ENCODE data around the gene FOXA1.

The FOXA1 gene

DNA sequence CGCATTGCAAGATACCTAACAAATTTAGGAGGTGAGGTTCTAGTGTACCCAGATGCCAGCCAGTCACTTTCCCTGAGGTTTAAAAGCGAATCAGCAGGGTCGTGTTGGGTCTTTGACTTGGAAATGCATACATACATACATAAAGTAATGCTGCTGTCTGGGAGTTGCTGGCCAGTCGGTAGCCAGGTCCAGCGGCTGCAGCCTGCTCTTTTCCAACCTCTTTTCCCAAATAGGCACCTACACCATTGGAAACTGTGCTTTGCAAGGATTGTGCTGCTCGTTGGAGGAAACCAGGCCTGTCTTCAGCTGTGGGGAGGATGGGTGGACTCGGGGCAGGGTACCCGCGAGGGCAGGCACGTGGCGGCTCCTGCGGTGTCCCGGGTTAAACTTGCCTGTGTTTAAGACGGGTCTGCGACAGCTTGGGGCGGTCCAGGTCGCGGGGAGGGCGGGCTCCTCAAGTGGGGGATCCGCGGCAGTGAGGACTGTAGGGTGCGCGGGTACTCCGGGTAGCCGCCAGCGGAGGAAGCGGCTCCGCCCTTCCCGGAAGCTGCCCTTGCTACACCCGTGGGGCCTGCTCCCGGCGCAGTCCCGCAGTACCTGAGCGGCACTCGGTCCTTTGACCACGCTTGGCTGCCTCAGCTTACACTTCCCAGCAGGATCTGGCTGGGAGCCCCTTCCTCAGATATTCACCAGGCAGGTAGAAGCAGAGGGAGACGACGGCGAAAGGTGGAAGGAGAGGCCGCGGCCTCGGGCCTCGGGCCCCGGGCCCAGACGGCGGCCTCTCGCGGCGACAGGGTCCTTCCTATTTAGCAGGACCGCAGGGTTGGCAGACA lies 3.1 kb upstream of the FOXA1 start:
- intact Hi-C loops (cut with micrococcal nuclease) = no loop called here
- H3K27ac Mint-ChIP-seq = no peak overlapping the region
- no peak overlapping the region for H3K4me3 Mint-ChIP-seq
- no peaks in the 10 kb centered on the region for H3K36me3 Mint-ChIP-seq (ENCODE audit: low read depth)
- H3K27me3 Mint-ChIP-seq = peaks cover 90% of the 10 kb centered on the region
- H3K4me1 Mint-ChIP-seq (ENCODE audit: low read depth) = peaks cover 24% of the 10 kb centered on the region
- H3K9me3 Mint-ChIP-seq = no peaks in the 10 kb centered on the region

DNA sequence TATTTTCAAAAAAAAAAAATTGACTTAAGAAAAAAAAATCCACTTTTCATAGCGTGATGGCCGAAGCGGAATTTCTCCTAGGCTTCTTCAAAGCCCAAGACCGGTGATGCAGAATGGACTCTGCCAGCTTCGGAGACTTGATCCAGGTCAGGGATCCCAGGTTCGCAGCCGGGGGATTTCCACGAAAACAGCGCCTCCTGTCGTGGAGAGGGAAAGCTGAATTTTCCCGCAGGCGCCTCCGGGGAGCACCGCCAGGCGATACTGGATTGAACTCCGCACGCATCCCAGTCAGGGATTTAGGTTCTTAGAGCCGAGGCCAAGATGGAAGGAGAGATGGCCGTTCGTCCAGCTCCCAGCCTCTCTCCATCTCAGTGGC lies 2.5 kb upstream of the FOXA1 start:
- H3K9me3 Mint-ChIP-seq = no peaks in the 10 kb centered on the region
- no peaks in the 10 kb centered on the region for H3K36me3 Mint-ChIP-seq (ENCODE audit: low read depth)
- intact Hi-C loops (cut with micrococcal nuclease) = no loop called here
- H3K4me3 Mint-ChIP-seq = no peak overlapping the region
- peaks cover 24% of the 10 kb centered on the region for H3K4me1 Mint-ChIP-seq (ENCODE audit: low read depth)
- no peak overlapping the region for H3K27ac Mint-ChIP-seq
- H3K27me3 Mint-ChIP-seq = peaks cover 90% of the 10 kb centered on the region

DNA sequence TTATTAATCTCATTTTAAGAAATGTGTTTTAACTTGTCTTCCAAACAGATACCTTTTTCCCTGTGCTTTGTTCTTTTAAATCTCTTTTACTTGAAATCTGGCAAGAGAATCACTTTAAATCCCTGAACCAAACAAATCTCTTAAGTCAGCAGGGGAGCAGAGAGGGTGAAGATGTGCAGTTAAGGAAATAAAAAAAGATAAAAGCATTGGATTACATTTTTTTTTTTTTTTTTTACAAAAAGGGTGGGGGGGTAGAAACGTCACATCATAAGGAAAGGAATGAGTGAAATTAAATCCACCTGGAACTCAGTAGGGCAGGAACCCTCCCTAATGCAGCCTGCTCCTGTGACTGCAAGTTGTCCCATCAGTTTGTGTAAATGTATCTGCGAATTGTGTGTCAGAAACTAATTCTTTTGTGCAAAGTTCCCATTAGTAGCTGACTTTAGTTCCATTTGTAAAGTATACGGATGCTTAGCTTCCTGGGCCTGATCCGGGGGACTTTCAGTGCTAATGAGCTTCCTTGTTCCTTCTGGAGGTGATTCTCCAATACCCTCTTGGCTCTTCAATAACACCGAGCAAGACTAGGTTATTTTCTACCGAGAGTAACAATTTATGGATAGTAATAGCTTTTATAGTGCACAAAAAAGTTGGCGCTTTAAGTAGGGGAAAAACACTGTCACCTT lies 1.9 kb upstream of the FOXA1 start:
- no peak overlapping the region for H3K4me3 Mint-ChIP-seq
- peaks cover 92% of the 10 kb centered on the region for H3K27me3 Mint-ChIP-seq
- H3K27ac Mint-ChIP-seq = no peak overlapping the region
- H3K36me3 Mint-ChIP-seq (ENCODE audit: low read depth) = no peaks in the 10 kb centered on the region
- no peaks in the 10 kb centered on the region for H3K9me3 Mint-ChIP-seq
- intact Hi-C loops (cut with micrococcal nuclease) = no loop called here
- H3K4me1 Mint-ChIP-seq (ENCODE audit: low read depth) = peaks cover 24% of the 10 kb centered on the region

DNA sequence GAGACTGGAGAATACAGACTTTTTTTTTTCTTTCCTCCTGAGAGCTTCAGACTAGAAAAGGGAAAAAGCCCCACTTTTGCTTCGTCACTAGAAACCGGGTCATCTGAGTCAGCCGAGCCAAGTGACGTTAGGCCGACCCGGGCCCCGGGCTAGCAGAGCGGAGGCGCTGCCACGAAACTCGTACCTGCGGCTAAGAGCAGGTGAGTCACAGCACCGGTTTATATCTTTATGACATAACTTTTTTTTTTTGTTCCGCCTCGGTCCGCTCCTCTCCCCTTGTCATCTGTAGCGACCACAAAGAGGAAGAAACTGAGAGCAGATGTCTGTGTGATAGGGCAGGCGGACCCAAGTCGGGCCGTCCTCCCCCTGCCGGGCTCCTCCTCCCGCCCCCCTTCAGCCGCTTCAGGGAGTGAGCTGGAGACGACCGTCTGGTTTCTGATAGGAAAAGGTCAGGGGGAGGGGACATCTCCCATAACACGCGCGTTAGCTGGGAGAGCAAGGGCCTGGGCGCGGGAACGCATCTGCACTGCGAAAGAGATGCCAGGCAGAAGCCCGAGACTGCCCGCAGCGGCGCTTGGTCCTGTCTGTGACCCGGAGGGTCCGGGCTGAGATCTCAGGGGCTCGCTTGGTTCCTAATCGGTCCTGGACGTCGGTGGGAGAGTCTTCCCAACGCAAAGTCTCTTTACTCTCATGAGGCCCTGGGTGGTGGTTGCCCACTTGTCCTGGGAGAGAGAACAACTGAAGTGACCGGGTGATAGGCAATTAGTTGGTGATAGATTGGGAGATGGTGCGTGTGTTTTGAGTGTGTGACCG lies 966 bp upstream of the FOXA1 start:
- Mint-ChIP-seq H3K9me3 (no peaks in the 10 kb centered on the region), H3K4me1 (ENCODE audit: low read depth) (peaks cover 24% of the 10 kb centered on the region), H3K27me3 (peaks cover 92% of the 10 kb centered on the region), H3K27ac (no peak overlapping the region), H3K4me3 (peak overlapping the region; percentile 72), H3K36me3 (ENCODE audit: low read depth) (no peaks in the 10 kb centered on the region)
- intact Hi-C loops (cut with micrococcal nuclease) = no loop called here

DNA sequence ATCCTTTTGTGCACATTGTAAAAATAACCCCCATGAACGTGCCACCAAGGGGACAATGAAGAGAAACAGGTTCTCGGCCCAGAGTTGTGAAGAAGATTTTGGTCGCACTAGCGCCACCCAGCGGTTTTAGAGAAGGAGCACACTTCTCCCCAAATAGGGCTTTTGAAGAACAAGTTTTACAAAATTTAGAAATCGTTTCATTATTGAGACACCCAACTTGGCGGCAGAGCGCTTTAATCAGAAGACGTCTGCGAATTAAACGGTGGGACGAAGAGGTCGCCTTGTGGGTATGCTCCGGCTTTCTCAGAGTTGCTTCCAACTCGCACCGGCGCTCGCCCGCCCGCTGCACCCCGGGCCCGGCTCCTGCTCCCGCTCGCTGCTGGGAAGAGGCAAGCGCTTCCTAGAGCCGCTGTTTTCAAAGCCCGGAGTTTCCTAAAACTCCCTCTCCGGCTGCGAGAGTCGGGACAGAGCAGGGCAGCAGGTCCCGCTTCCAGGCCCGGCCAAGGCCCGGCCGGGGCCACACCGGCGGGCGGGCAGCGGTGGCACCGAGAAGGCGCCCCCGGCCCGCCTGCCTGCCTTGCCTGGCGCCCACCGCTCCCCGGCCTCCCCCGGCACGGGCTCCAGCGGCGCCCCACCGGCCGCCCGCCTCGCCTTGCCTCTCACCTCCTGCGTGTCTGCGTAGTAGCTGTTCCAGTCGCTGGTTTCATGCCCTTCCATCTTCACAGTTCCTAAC lies 645 bp downstream of the FOXA1 start:
- Mint-ChIP-seq H3K27ac (no peak overlapping the region), H3K4me3 (peak overlapping the region; percentile 70), H3K36me3 (ENCODE audit: low read depth) (no peaks in the 10 kb centered on the region), H3K9me3 (no peaks in the 10 kb centered on the region), H3K27me3 (peaks cover 87% of the 10 kb centered on the region), H3K4me1 (ENCODE audit: low read depth) (peaks cover 24% of the 10 kb centered on the region)
- intact Hi-C loops (cut with micrococcal nuclease) = no loop called here

DNA sequence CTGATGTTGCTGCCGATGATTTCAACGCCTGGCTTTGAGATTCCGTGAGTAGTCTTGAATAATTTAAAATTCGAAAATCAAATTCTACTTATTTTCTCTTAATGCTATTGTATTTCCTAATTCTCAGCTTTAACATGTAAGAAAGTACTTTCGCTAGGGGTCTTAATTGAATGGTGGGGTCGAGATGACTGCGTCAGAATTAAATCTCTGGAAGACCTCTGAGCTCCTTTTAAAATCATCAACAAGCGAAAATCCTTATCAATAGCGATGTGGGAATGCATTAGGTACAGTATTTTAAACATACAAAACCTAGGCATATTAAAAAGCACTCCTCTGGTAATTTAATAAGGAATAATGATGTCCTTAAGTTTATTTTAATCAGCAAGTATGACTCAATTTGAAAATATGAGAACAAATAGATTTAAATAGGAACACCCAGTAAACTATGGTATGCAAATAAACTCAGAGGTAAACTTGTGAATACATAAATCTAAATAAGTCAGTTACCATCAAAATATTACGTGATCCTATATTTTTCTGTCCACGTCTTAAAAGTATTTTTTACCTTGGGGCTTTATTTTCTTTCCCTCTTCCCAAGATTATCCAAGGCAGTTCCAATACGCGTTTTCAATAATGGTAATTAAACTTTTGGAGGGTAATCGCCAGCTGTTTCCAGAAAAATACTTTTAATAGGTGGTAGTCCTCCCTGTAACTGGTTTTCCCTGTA lies 1.4 kb downstream of the FOXA1 start:
- Mint-ChIP-seq H3K4me1 (ENCODE audit: low read depth) (peaks cover 24% of the 10 kb centered on the region), H3K36me3 (ENCODE audit: low read depth) (no peaks in the 10 kb centered on the region), H3K27me3 (peaks cover 87% of the 10 kb centered on the region), H3K9me3 (no peaks in the 10 kb centered on the region), H3K4me3 (no peak overlapping the region), H3K27ac (no peak overlapping the region)
- intact Hi-C loops (cut with micrococcal nuclease) = no loop called here

DNA sequence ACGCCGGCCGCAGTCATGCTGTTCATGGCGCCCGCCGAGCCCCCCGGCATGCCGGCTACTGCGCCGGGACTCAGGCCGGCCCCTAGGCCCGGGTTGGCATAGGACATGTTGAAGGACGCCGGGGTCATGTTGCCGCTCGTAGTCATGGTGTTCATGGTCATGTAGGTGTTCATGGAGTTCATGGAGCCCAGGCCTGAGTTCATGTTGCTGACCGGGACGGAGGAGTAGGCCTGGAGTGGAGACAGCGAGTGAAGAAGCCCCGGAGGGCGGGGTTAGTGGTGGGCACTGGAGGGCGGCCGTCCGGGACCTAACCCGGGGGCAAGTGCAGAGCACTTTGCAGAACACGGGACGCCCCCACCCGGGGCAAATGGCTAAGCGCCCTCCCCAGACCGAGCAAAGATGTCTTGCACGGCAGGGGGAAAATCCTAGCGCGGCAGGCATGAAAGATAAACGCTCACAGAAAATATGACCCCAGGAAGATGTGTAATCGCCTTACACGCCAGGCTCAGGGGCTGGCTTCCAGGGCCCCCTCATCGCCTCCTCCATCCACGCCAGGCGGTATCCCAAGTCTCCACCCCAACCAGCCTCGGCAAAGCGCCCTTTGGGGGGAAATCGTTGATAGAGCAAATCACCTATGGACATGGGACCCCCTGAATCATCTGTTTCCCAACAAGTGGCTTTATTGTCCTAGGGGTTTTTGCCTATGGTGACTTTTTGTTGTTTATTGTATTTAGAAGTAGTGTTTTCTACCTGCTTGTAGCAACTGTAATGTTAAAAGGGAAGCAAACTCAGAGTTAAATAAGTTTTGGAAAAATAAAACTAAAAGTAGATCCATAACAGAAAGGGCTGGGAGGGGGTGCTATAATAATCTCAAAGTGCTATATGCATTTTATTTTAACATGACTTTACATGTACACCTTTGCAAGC lies 2.3 kb downstream of the FOXA1 start:
- peaks cover 87% of the 10 kb centered on the region for H3K27me3 Mint-ChIP-seq
- intact Hi-C loops (cut with micrococcal nuclease) = no loop called here
- no peak overlapping the region for H3K4me3 Mint-ChIP-seq
- no peaks in the 10 kb centered on the region for H3K36me3 Mint-ChIP-seq (ENCODE audit: low read depth)
- H3K9me3 Mint-ChIP-seq = no peaks in the 10 kb centered on the region
- H3K27ac Mint-ChIP-seq = no peak overlapping the region
- peaks cover 19% of the 10 kb centered on the region for H3K4me1 Mint-ChIP-seq (ENCODE audit: low read depth)

DNA sequence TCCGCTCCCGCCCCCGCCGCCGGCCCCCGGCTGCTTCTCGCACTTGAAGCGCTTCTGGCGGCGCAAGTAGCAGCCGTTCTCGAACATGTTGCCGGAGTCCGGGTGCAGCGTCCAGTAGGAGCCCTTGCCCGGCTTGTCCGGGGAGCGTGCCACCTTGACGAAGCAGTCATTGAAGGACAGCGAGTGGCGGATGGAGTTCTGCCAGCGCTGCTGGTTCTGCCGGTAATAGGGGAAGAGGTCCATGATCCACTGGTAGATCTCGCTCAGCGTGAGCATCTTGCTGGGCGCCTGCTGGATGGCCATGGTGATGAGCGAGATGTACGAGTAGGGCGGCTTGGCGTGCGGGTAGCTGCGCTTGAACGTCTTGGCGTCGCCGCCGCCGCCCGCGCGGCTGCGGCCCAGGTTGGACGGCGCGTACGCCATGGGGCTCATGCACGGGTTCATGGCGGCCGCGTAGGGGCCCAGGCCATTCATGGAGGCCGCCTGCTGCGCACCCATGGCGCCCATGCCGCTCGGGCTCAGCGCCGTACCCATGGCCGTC lies 3.0 kb downstream of the FOXA1 start:
- H3K36me3 Mint-ChIP-seq (ENCODE audit: low read depth) = no peaks in the 10 kb centered on the region
- peaks cover 89% of the 10 kb centered on the region for H3K27me3 Mint-ChIP-seq
- H3K4me3 Mint-ChIP-seq = no peak overlapping the region
- intact Hi-C loops (cut with micrococcal nuclease) = no loop called here
- no peak overlapping the region for H3K27ac Mint-ChIP-seq
- peaks cover 17% of the 10 kb centered on the region for H3K4me1 Mint-ChIP-seq (ENCODE audit: low read depth)
- H3K9me3 Mint-ChIP-seq = no peaks in the 10 kb centered on the region

DNA sequence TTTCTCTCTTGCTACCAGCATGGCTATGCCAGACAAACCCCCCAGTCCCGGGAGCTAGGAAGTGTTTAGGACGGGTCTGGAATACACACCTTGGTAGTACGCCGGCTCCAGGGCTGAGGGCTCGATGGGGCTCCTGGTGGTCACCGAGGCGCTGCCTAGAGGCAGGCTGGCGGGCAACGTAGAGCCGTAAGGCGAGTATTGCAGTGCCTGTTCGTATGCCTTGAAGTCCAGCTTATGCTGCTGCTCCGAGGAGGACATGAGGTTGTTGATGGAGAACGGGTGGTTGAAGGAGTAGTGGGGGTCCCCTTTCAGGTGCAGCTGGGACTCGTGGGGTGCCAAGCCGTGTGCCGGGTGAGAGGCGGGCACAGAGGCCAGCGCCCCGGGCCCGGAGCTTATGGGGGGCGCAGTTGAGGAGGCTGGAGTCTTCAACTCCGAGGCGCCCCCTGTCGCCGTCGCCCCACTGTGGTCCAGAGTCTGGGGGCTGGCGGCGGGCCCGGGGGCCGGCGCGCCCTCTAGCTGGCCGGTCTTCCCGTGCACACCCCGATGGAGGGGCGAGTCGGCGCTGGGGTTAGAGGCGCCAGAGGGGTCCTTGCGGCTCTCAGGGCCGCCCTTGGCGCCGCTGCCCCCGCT lies 3.6 kb downstream of the FOXA1 start:
- no peak overlapping the region for H3K4me3 Mint-ChIP-seq
- H3K36me3 Mint-ChIP-seq (ENCODE audit: low read depth) = no peaks in the 10 kb centered on the region
- peaks cover 84% of the 10 kb centered on the region for H3K27me3 Mint-ChIP-seq
- no peak overlapping the region for H3K27ac Mint-ChIP-seq
- H3K9me3 Mint-ChIP-seq = no peaks in the 10 kb centered on the region
- H3K4me1 Mint-ChIP-seq (ENCODE audit: low read depth) = peaks cover 16% of the 10 kb centered on the region
- intact Hi-C loops (cut with micrococcal nuclease) = no loop called here

DNA sequence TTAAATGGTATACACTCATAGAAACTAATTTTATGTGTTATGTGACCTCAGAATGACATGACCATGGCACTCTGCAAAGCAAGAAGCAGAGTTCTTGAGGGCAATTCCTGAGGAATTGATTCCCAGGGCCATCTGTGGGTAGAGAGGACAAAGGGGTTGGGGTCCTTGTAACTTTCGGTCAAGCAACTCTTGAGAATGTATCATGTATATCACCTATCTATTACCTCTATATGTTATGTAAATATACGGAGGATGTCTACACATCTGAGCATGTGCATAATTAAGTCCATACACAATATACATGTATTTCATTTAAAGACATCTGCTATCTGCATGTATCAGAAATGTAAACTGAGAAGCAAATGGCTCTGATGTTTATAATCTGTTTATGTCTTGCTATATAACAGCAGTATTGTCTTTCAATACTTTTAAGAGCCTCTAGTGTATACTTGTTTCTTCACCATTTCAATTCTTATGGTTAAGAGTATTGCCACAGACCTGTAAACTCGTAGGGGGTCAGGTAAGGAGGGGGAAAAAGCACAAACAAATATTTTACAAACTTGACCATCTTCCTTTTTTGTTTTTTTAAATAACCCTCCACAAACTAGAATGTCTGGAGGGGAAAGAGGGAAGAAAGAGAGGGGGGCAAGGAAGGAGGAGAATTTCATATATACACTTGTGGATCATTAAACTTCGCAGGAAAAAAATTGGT lies 4.5 kb downstream of the FOXA1 start:
- intact Hi-C loops (cut with micrococcal nuclease) = no loop called here
- Mint-ChIP-seq H3K27me3 (peaks cover 84% of the 10 kb centered on the region), H3K4me1 (ENCODE audit: low read depth) (peaks cover 8% of the 10 kb centered on the region), H3K27ac (no peak overlapping the region), H3K9me3 (no peaks in the 10 kb centered on the region), H3K36me3 (ENCODE audit: low read depth) (no peaks in the 10 kb centered on the region), H3K4me3 (no peak overlapping the region)

DNA sequence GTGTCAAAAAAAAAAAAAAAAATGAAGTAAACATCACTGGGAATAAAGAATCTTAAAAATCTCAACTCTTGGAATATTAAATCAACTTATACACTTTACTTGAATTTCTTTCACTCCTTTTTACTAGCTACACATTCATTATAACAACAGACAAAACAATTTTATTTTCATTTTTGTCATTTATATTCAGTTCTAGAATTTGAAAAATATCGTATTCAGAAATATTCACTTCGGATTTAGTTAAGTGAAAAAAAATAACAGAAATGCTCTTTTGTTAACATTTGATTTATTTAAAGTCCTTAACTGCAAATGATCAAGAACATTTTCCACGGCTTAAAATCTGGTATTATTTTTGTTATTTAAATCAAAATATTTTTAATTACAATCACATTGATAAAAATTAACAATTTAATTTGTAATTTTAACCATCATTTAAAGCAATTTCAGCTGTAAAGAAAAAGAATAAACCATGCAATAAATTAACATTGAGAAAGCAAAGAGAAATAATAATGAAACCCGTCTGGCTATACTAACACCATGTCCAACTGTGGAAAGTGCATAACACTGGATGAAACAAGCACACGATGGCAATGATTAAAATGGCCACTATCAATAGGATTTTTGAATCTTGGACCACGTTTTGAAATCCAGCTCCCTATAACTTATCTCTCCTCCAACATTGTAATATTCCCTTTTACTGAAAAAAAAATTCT lies 5.2 kb downstream of the FOXA1 start:
- intact Hi-C loops (cut with micrococcal nuclease) = no loop called here
- H3K4me1 Mint-ChIP-seq (ENCODE audit: low read depth) = peaks cover 4% of the 10 kb centered on the region
- no peak overlapping the region for H3K4me3 Mint-ChIP-seq
- no peak overlapping the region for H3K27ac Mint-ChIP-seq
- no peaks in the 10 kb centered on the region for H3K9me3 Mint-ChIP-seq
- no peaks in the 10 kb centered on the region for H3K36me3 Mint-ChIP-seq (ENCODE audit: low read depth)
- peaks cover 87% of the 10 kb centered on the region for H3K27me3 Mint-ChIP-seq
